Activated CD4-positive, CD25-positive, alpha-beta regulatory T cell (primary cell): ENCODE measurements around the gene ITPKC.

Source experiments
- DNase-seq, 4 experiments: peaks; one replicate each; lab custom pipeline; 2025; lab: John Stamatoyannopoulos, UW

The ITPKC gene

GRCh38 chr19:40716482-40717324 is at the start of gene ITPKC, which contains the start of gene COQ8B:
ITPKC (plus strand) TSS chr19:40717112; CDS start chr19:40717136, 24 bp downstream.
COQ8B (minus strand) TSS chr19:40716886; CDS start chr19:40714632, 2,254 bp downstream.
- peak; percentile 99 to 100 (median 100) for DNase-seq

GRCh38 chr19:40667602-40668001 is 49.3 kb upstream of the ITPKC start:
- no peak for DNase-seq

DNA sequence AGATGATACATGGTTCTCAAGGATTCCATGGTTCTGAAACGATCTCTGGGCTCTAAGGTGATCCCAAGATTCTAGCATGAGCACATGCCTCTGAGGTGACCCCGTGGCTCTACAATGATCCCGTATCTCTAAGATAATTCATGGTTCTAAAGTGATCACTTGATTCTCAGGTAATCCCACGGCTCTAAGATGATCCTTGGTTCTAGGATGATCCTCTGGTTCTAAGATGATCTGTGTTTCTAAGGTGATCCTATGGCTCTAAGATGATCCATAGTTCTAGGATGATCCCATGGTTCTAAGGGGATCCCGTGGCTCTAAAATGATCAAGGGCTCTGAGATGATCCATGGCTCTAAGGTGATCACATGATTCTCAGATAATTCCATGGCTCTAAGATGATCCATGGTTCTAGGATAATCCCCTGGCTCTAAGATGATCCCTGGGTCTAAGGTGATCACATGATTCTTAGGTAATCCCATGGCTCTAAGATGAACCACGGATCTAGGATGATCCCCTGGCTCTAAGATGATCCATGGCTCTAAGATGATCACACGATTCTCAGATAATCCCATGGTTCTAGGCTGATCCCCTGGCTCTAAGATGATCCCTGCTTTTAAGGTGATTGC is 47.8 kb upstream of the ITPKC start:
- DNase-seq, result no peak

DNA sequence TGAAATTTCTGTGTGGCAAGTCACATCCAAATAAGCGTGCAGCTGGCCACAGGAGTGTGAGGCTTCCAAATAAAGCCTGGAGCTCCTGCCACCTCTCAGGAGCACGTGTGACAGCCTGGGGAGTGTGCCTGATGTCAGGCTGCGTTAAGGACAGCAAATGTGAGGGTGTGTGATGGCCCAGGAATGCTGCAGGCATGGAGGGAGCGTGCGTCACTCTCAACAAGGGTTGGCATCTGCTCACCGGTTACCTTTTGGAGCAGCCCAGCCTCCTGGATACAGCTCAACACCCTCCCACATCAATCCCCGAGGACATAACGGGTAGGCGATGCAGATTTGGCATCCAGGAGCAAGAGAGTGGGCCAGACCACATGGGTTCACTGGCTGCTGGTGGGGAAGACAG is 45.5 kb upstream of the ITPKC start:
- no peak for DNase-seq

DNA sequence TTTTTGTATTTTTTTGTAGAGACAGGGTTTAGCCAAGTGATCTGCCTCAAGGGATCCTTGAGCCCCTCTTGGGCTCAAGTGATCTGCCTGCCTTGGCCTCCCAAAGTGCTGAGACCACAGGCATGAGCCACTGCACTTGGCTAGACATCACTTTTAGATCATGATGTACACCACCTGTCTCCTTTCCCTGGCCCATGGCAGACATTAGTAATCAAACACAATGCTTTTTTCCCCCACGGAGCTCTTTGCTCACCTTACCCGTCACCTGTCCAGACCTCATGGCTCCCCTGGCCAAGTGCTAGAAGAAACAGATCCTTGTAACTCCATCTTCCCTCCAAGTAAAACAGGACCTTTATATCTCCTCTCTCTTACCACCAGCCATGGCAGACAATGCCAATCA is 44.9 kb upstream of the ITPKC start:
- no peak for DNase-seq

GRCh38 chr19:40672573-40673299 is 44.2 kb upstream of the ITPKC start:
- DNase-seq, result no peak

GRCh38 chr19:40673397-40673796 is 43.5 kb upstream of the ITPKC start:
- DNase-seq, result no peak

GRCh38 chr19:40674291-40674690 is 42.6 kb upstream of the ITPKC start:
- no peak for DNase-seq

DNA sequence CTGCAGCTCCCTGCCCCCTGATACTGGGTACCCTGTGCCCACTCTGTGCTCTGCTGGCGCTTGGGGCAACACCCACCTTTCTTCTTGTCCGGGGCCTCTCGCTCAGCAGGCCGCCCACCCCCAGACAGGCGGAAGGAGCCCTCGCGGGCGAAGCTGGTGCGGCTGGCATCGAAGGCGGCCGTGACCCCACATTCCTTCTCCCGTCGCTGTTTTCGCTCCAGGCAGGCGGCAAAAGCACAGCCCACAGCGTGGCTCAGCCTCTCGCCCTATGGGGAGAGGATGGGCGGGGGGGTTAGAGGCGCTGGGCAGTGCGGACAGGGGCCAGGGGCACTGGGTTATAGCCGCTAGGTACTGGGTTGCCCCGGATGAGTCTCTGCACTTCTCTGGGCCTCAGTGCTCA is 39.8 kb upstream of the ITPKC start:
- DNase-seq, result no peak

- no peak for DNase-seq
Measured at GRCh38 chr19:40681039-40681438, 35.9 kb upstream of the ITPKC start.

DNA sequence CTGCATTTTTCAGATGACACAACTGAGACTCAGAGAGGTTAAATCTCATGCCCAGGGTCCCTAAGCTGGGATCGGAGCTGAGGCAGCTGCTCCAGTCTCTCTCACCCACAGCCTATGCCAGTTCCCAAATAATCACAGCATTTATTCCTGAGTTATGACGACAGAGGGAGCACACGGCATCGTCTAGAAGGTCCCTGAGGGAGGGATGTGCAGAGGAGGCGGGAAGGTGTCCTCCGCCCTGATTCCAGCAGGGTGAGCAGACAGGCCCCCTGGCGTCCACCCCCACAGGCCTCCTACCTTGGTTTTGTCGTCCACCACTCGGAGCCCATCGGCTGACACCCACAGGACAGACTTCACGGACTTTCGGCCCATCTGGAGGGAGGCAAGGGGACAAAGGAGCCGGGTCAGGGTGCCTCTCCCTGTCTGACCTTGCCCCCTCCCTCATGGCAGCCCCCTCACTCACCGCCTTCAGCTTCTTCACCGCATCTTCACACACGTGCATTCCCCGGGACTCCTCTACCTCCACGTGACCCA is 34.4 kb upstream of the ITPKC start:
- no peak for DNase-seq

DNA sequence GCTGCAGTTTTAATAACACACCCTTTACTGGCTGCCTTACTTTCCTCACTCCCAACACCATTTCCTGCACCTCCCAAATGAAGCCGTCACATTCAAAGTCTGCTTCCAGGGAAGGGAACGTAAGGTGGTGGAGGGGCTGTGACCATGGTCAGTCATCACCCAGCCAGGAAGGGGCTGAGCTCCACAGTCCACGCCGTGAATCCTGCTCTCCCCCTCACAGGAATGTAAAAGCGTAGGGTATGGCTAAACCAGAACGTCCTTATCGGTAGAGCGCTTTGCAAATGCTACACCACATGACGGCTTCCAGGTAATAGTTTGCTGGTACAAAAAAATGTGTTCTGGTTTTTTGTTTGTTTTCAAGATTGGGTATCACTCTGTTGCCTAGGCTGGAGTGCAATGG is 33.5 kb upstream of the ITPKC start:
- DNase-seq, result no peak

DNA sequence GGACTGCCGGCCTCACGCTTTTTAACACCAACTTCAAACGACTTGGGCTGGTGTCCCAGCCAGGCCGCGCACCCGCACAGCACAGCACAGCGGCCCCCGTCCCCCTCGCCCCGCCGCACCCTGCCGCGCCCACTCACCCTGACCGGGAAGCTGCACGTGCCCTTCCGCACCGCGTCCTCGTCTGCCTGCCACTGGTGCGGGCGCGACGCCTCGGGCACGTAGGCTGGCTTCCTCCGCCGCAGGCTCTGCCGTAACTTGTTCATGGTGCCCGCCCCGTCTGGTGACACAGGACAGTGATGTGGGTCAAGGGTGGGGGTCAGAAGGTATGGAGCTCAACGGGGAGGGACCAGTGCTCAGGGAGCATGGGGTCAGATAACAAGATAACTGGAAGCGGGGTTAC is 32.6 kb upstream of the ITPKC start:
- DNase-seq, result no peak

DNA sequence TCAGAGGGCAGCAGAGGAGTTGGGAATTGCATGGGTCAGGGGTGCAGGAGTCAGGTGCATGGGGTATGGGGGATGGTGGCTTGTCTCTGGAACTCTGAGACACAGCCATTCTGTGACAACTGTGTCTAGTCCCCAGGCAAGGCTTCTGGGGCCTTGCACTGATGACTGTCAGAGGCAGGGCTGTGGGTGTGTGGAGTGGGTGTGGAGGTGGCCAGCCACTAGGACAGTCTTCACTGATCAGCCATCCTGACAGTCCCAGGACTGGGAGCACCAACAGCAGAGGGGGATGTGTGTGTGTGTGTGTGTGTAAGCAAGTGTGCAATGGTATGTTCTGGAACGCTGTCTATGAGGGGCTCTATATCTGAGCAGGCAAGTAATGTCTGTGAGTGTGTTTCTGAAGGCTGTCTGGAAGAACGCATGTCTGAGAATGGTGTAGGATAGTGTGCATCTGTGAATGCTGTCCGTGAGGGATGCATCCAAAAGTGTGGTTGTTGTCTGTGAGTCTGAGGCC is 31.8 kb upstream of the ITPKC start:
- DNase-seq, result no peak

GRCh38 chr19:40685563-40685962 is 31.3 kb upstream of the ITPKC start:
- DNase-seq, result no peak

GRCh38 chr19:40686882-40687524 is 29.9 kb upstream of the ITPKC start:
- DNase-seq, result no peak

DNA sequence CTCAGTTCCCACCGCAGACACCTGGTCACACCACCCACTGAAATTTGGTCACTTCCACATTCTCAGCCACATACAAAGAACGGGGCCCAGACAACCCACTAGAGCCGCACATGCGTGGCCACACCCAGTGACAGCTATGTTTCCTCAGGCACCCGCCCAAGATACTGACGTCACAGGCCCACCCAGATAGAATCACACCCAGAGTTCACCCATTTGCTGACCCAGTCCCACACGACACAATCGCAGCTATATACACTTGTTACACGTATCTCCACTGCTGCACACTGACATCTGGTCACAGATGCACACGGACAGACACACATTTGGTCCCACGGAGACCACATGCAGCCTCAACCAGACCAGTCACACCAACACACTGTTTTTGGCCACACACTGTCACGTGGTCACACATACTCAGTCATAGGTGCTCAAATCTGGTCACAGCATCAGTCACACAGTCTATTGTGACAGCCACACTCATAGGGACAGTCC is 29.3 kb upstream of the ITPKC start:
- no peak for DNase-seq

DNA sequence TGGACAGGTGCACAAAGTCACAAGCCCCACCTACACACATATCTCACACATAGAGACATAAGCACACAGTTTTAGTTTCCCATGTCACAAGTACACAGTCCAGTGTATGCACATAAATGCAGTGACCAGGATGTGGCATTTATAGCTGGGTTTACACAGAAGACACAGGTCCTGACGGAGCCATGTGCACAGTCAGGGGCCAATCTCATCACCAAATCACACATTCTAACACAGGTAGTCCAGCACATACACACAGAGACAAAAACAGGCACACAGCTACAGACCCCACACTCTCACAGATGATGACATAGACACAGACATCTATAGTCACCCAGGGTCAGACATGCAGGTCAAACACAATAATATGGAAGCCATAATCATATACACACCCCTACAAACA is 28.6 kb upstream of the ITPKC start:
- no peak for DNase-seq

GRCh38 chr19:40688987-40689338 is 27.9 kb upstream of the ITPKC start:
- DNase-seq, result no peak

- no peak for DNase-seq
Measured at GRCh38 chr19:40689339-40690049, 27.4 kb upstream of the ITPKC start.

DNA sequence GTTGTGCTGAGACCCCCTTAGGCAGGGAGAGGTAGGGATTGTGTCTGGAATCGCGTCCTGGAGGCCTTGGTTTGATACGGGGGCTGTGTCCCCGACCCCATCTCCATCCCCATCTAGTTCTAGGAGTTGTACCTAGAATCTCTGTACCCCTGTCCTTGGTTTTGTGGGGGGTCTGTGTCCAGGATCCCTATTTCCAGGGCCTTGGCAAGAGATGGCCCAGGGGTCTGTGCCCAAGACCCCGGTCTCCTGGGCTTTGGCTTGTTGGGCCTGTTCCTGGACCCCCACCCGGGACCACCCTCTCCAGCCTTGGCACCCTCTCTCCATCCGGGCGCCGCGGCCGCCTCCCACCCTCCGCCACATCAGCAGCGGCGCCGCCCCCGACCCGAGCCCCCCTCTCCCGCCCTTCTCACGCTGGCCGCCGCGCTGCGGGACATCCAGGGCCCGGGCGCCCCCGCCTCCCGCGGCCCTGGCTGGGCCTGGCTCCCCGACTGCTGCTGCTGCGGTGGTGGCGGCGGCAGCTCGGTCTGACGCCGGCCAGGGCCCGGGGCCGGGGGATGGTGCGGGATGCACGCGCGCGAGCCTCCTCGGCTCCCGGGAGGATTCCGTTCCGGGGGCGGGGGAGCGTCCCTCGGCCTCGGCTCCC is 26.7 kb upstream of the ITPKC start, which contains the start of gene NUMBL:
Gene NUMBL (minus strand): TSS at position 602 of the 643 bp plus-strand sequence. CDS start 168 bp downstream, at position 434.
- DNase-seq, result no peak
